Adipocyte (in vitro differentiated cells): ENCODE data around the gene CLIC6.
A peak's percentile ranks its signal among the peaks of the same experiment; 100 is the strongest.
"Not testable (repeated sequence)": the region's sequence is repeated elsewhere in the genome, so short reads cannot be mapped to it uniquely, and the experiment has no call there.

Experiments
- DNase-seq: peaks from one replicate; pipeline ENCODE4 v3.0.0-alpha.2; 2015; ENCODE audit warnings: low read depth
- H3K27me3 ChIP-seq: replicated peaks from 2 replicates; pipeline ENCODE4 v1.7.0; 2013; ENCODE audit warnings: mild to moderate bottlenecking, low read length, moderate library complexity; ENCODE audit not compliant: control insufficient read depth, insufficient read depth
- H3K36me3 ChIP-seq: 2 replicates; pipeline ENCODE4 v1.7.0; 2013; ENCODE audit warnings: low read length, mild to moderate bottlenecking, moderate library complexity; ENCODE audit not compliant: control insufficient read depth, insufficient read depth, severe bottlenecking
- H3K4me1 ChIP-seq: 2 replicates; pipeline ENCODE4 v1.7.0; 2013; ENCODE audit warnings: mild to moderate bottlenecking, low read length, moderate library complexity; ENCODE audit not compliant: control insufficient read depth, insufficient read depth
- H3K4me3 ChIP-seq: 2 replicates; pipeline ENCODE4 v1.7.0; 2013; ENCODE audit warnings: mild to moderate bottlenecking, low read length, moderate library complexity
- H3K9ac ChIP-seq: 2 replicates; pipeline ENCODE4 v1.7.0; 2013; ENCODE audit warnings: mild to moderate bottlenecking, low read length, moderate library complexity
- H3K9me3 ChIP-seq: 2 replicates; pipeline ENCODE4 v1.7.0; 2013; ENCODE audit warnings: mild to moderate bottlenecking, low read length, moderate library complexity; ENCODE audit not compliant: control insufficient read depth

The CLIC6 gene

GRCh38 chr21:34713621-34714020, 44.8 kb downstream of the CLIC6 start:
- Histone ChIP-seq H3K9ac (no peak overlapping the region), H3K9me3 (no peaks in the 10 kb centered on the region), H3K27me3 (no peaks in the 10 kb centered on the region), H3K4me1 (peaks cover 8% of the 10 kb centered on the region), H3K36me3 (peaks cover 10% of the 10 kb centered on the region), H3K4me3 (no peak overlapping the region)
- no peak for DNase-seq

DNA sequence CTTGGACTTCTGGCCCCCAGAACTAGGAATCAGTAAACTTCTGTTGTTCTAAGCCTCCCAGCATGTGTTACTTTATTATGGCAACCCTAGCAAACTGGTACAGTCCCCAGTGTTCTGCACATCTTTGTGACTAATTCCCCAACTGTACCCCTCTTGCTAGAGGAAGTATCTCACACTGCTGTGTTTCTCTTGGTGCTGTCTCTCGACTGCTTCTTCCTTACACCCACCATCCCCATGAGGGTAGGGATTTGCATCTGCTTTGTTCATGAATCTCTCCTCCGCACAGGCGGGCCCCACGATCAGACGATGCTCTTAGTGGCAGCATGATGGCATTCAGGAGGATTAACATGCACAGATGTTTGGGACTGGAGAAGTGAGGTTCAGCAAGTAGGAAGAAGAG, 46.7 kb downstream of the CLIC6 start:
- H3K36me3 ChIP-seq, result no peaks in the 10 kb centered on the region
- H3K4me1 ChIP-seq, result peaks cover 8% of the 10 kb centered on the region
- H3K27me3 ChIP-seq, result no peaks in the 10 kb centered on the region
- no peak for DNase-seq
- H3K4me3 ChIP-seq, result no peak overlapping the region
- H3K9me3 ChIP-seq, result no peaks in the 10 kb centered on the region
- no peak overlapping the region for H3K9ac ChIP-seq

- DNase-seq, result no peak
- Histone ChIP-seq H3K4me1 (peaks cover 8% of the 10 kb centered on the region), H3K9ac (no peak overlapping the region), H3K36me3 (no peaks in the 10 kb centered on the region), H3K9me3 (no peaks in the 10 kb centered on the region), H3K4me3 (no peak overlapping the region), H3K27me3 (no peaks in the 10 kb centered on the region)
Observed at GRCh38 chr21:34715985-34716596, 47.3 kb downstream of the CLIC6 start.

DNA sequence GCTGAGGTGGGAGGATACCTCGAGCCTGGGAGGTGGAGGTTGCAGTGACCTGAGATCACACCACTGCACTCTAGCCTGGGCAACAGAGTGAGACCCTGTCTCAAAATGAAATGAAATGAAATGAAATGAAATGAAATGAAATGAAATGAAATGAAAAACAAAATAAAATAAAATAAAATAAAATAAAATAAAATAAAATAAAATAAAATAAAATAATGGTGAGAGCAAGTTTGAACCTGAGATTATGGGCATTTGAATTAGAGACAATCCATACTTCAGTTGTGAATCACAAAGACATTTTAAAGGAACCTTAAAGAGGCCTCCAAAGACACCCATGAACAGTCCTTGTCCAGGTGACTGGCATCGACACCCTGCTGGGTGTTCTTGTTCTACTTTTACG, 49.7 kb downstream of the CLIC6 start:
- H3K27me3 ChIP-seq, H3K4me1 ChIP-seq, H3K4me3 ChIP-seq, H3K36me3 ChIP-seq, H3K9me3 ChIP-seq, H3K9ac ChIP-seq, DNase-seq: not testable (repeated sequence)

- no peak for DNase-seq
- no peaks in the 10 kb centered on the region for H3K36me3 ChIP-seq
Observed at GRCh38 chr21:34722684-34723300, 54.0 kb downstream of the CLIC6 start.

DNA sequence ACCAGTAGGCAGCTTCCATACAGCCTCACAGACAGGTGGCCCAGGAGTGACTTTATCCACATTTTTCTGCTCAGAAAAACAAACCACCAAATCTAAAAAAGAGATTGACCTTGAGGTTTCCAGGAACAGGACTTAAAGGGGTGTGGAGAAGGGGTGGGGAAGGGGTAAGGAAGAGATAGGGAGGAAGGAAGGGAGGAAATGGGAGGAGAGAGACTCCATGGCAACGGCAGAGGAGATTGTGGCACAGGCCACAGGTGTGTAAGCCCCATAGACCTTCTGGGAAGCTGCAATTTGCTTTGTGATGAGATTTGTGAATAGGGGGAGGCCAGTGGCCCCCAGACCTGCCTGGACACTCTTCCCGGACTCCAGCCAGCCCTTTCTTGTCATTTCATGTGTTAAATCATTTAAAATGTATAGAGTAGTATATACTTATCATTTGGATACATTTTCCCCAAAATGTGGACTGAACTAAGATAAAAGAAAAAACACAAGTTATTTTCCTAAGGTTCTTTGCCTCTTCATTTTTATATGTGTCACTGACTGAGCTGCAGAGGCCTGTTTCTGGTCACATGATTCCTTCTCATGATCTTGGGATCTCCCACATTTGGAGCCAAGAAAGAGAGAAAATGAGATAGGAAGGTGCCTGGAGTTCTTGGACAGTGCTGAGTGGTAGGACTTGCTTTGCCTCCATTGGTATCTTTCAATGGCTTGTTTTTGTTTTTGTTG, 55.5 kb downstream of the CLIC6 start:
- H3K4me3 ChIP-seq, result no peak overlapping the region
- H3K4me1 ChIP-seq, result peaks cover 14% of the 10 kb centered on the region
- no peaks in the 10 kb centered on the region for H3K9me3 ChIP-seq
- H3K36me3 ChIP-seq, result no peaks in the 10 kb centered on the region
- H3K9ac ChIP-seq, result peak overlapping the region; percentile 15
- DNase-seq, result no peak
- H3K27me3 ChIP-seq, result no peaks in the 10 kb centered on the region

More at GRCh38 chr21:34722684-34723300, 54.0 kb downstream of the CLIC6 start:
- no peak overlapping the region for H3K4me3 ChIP-seq
- H3K27me3 ChIP-seq, result no peaks in the 10 kb centered on the region
- no peak overlapping the region for H3K9ac ChIP-seq
- H3K4me1 ChIP-seq, result peaks cover 14% of the 10 kb centered on the region
- H3K9me3 ChIP-seq, result no peaks in the 10 kb centered on the region

DNA sequence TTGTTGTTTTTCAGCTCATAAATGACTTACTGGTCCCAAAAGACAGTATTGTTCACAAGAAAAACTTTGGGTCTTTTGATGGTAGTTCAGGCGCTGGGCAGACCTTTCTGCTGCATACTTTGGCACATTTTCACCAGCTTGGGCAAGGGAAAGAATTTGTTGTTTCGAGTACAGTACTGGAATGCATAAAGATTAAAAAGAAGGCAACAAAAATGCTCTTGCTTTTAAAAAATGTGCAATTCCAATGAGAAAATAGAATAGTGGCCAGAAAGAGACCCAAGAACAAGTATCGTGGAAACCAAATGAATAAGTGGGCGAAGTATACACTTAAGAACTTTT, 56.0 kb downstream of the CLIC6 start:
- H3K36me3 ChIP-seq, result no peaks in the 10 kb centered on the region
- H3K4me1 ChIP-seq, result peaks cover 14% of the 10 kb centered on the region
- peak; percentile 61 for DNase-seq
- no peak overlapping the region for H3K4me3 ChIP-seq
- H3K9me3 ChIP-seq, result no peaks in the 10 kb centered on the region
- no peaks in the 10 kb centered on the region for H3K27me3 ChIP-seq
- no peak overlapping the region for H3K9ac ChIP-seq

GRCh38 chr21:34726627-34727337, 58.0 kb downstream of the CLIC6 start:
- no peaks in the 10 kb centered on the region for H3K36me3 ChIP-seq
- H3K4me1 ChIP-seq, result peaks cover 14% of the 10 kb centered on the region

GRCh38 chr21:34728479-34728878, 59.7 kb downstream of the CLIC6 start:
- Histone ChIP-seq H3K27me3 (no peaks in the 10 kb centered on the region), H3K9me3 (no peaks in the 10 kb centered on the region), H3K36me3 (no peaks in the 10 kb centered on the region), H3K4me1 (peaks cover 31% of the 10 kb centered on the region), H3K4me3 (no peak overlapping the region), H3K9ac (no peak overlapping the region)
- no peak for DNase-seq

More at GRCh38 chr21:34726627-34727337, 58.0 kb downstream of the CLIC6 start:
- Histone ChIP-seq H3K27me3 (no peaks in the 10 kb centered on the region), H3K9me3 (no peaks in the 10 kb centered on the region), H3K4me3 (no peak overlapping the region), H3K9ac (no peak overlapping the region)
- peak; percentile 51 for DNase-seq

DNA sequence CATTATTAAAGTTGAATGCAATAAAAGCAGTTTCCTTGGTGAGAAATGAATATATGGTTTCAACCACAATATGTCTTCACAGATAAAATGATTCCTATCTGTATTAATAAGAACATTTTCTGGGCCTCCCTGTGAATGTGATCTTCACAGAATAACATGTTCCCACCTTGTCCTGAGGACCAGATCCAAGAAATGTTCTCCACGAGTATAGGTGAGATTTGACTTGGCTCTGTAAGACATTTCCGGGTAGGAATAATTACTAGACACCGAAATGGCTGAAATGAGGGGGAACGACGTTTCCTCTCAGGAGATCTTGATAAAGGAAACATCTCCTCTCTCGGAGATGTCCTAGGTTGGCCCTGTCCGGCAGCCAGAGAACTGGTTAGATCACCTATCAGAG, 61.4 kb downstream of the CLIC6 start:
- DNase-seq, result no peak
- H3K4me3 ChIP-seq, result no peak overlapping the region
- no peaks in the 10 kb centered on the region for H3K36me3 ChIP-seq
- no peak overlapping the region for H3K9ac ChIP-seq
- no peaks in the 10 kb centered on the region for H3K27me3 ChIP-seq
- H3K4me1 ChIP-seq, result peaks cover 35% of the 10 kb centered on the region
- no peaks in the 10 kb centered on the region for H3K9me3 ChIP-seq

DNA sequence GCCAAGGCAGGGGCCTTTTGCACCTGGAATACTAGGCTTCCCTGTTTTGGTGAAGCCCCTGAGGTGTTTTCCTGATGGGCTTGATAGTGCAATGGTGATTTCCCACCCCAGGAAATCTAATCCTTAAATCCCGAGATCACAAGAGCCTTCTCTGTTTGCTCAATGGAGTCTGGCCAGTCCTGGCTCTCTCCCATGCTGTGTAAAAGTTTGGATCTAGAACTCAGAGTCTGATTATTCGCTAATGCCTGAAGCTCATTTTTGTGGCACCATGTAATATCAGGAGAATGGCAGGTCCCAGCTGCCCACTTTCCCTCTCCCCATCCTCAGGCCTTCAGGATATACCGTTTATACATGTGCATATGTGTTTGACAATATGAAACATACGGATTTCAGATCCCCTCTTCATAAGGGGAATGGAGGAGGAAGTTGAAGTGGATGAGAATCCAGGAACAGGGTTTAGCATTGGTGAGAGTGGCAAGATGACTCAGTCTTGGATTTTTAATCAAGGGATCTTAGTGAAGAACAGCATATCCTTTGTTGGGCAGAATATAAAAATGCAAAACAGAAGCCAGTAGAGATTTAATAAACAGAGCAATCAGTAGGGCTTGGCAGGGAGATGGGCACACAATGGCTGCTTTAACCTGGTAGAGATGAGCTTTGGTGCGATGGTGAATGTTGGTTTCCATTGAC, 62.1 kb downstream of the CLIC6 start:
- Histone ChIP-seq H3K9ac (no peak overlapping the region), H3K27me3 (no peaks in the 10 kb centered on the region), H3K36me3 (no peaks in the 10 kb centered on the region), H3K9me3 (no peaks in the 10 kb centered on the region), H3K4me3 (no peak overlapping the region), H3K4me1 (peaks cover 36% of the 10 kb centered on the region)
- DNase-seq, result no peak
